Uterus (tissue), 4 donors: ENCODE results near the gene SPACA5B. TPM values are rescaled to one million over a fixed set of nuclear protein-coding genes. Genes with fewer than 3 reads are reported as not detected.
"Not testable (repeated sequence)": the region's sequence is repeated elsewhere in the genome, so short reads cannot be mapped to it uniquely, and the experiment has no call there.

Experiments used
- DNase-seq, 2 donors: peaks; one replicate each; pipeline ENCODE4 v3.0.0-alpha.2; 2019 to 2020
- H3K27ac ChIP-seq, 2 donors: fragments of 200-600 bp; sonication (generic); 1 replicate in 1 of 2; 2 replicates in 1 of 2; pipeline ENCODE4 v1.5.1; 2016 to 2018
- H3K27me3 ChIP-seq, 2 donors: fragments of 200-600 bp; sonication (generic); one replicate each; pipeline ENCODE4 v1.5.1; 2018 to 2019; ENCODE audit warnings: control low read depth in 1 of 2
- H3K36me3 ChIP-seq, 2 donors: fragments of 200-600 bp; sonication (generic); one replicate each; pipeline ENCODE4 v1.5.1; 2019; ENCODE audit warnings: control low read depth in 1 of 2
- H3K4me1 ChIP-seq, 2 donors: fragments of 200-600 bp; sonication (generic); one replicate each; pipeline ENCODE4 v1.5.1; 2018 to 2019; ENCODE audit warnings: control low read depth in 1 of 2
- H3K4me3 ChIP-seq, 2 donors: fragments of 200-600 bp; sonication (generic); 1 replicate in 1 of 2; 2 replicates in 1 of 2; pipeline ENCODE4 v1.5.1; 2018 to 2019; ENCODE audit warnings: mild to moderate bottlenecking in 1 of 2
- H3K9me3 ChIP-seq, 2 donors: fragments of 200-600 bp; sonication (generic); one replicate each; pipeline ENCODE4 v1.5.1; 2019; ENCODE audit warnings: control low read depth in 1 of 2
- POLR2A ChIP-seq, 2 donors: fragments of 450-650 bp; IDR thresholded peaks; one replicate each; pipeline ENCODE4 v1.6.1; 2016; ENCODE audit warnings: antibody characterized with exemption in 2 of 2, mild to moderate bottlenecking in 1 of 2, moderate library complexity in 1 of 2
- intact Hi-C: fragments of 100-400 bp; cut with DNase I; formaldehyde crosslinking; loops from one replicate; pipeline ENCODE4 v1.15.1; 2023; ENCODE audit warnings: low total_unique reads
- small RNA-seq: library from RNA; depleted of rRNA; stranded (forward); fragments of <200 nt; gene quantifications from one replicate; pipeline ENCODE3, GENCODE V24; 2016
- total RNA-seq, 4 donors: library from RNA; depleted of rRNA in 3 of 4; stranded (reverse); fragments of >200 nt in 3 of 4; gene quantifications; one replicate each; pipeline versions ENCODE4 v1.1.0 to v1.2.4, GENCODE V29; 2014 to 2023
- TF ChIP-seq, protein P1 (sequence below), 4 experiments: fragments of 200-600 bp in 2 of 4; fragments of 450-650 bp in 2 of 4; sonication (generic) in 2 of 4; IDR thresholded peaks; one replicate each; pipeline ENCODE4 v1.5.1; 2016 to 2019; ENCODE audit warnings: antibody characterized with exemption in 4 of 4, mild to moderate bottlenecking in 2 of 4, moderate library complexity in 1 of 4
- donor health status: DM: yes; HTN: yes; CAD: no.

The SPACA5B gene
- total RNA-seq, 4 donors from 2014 or later, result not detected

DNA sequence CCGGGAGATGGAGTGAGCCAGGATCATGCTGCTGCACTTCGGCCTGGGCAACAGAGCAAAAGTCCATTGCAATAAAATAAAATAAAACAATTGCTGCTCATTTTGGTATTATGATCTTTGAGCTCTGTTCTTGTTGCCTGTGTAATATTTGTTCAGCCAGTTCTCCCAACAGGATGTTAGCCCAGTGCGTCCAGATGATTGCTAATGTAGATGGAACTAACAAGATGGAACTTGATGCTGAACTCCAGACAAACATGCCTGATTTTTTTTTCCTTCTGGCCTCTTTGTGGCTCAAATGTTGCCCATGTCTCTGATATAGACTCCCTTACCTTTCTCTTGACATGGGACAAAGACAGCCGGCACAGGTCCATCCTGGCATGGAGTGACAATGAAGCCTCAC lies 50.4 kb downstream of the SPACA5B start:
- H3K27me3 ChIP-seq, result no peaks in the 10 kb centered on the region
- DNase-seq, result no peak
- no peak for TF ChIP-seq POLR2A (IDR thresholded peaks at IDR 0.05)
- TF ChIP-seq, protein P1, sequence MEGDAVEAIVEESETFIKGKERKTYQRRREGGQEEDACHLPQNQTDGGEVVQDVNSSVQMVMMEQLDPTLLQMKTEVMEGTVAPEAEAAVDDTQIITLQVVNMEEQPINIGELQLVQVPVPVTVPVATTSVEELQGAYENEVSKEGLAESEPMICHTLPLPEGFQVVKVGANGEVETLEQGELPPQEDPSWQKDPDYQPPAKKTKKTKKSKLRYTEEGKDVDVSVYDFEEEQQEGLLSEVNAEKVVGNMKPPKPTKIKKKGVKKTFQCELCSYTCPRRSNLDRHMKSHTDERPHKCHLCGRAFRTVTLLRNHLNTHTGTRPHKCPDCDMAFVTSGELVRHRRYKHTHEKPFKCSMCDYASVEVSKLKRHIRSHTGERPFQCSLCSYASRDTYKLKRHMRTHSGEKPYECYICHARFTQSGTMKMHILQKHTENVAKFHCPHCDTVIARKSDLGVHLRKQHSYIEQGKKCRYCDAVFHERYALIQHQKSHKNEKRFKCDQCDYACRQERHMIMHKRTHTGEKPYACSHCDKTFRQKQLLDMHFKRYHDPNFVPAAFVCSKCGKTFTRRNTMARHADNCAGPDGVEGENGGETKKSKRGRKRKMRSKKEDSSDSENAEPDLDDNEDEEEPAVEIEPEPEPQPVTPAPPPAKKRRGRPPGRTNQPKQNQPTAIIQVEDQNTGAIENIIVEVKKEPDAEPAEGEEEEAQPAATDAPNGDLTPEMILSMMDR (IDR thresholded peaks at IDR 0.05), result no peak
- intact Hi-C loops, result no loop called here
- H3K27ac ChIP-seq, result no peak overlapping the region
- no peaks in the 10 kb centered on the region for H3K36me3 ChIP-seq
- no peaks in the 10 kb centered on the region for H3K9me3 ChIP-seq
- no peak overlapping the region for H3K4me3 ChIP-seq
- H3K4me1 ChIP-seq, result no peaks in the 10 kb centered on the region

DNA sequence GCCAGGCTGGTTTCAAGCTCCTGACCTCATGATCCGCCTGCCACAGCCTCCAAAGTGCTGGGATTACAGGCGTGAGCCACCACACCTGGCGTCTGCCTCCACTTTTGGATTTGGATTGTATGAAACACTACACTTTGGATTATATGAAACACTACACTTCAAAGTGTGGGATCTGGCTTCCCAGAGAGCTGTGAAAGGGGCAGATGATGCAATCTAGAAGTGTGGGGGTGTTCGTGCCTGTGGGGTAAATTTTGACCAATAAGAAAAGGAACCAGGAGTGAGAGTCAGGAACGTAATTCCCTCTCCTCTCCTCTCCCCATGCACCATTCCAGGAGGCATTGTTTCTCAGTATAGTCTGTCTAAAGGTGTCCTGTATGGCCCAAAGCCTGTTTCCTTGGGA lies 51.5 kb downstream of the SPACA5B start:
- H3K4me3 ChIP-seq, H3K36me3 ChIP-seq, H3K27ac ChIP-seq, intact Hi-C loops, H3K27me3 ChIP-seq, DNase-seq, H3K4me1 ChIP-seq, H3K9me3 ChIP-seq: not testable (repeated sequence)

Small RNAs within 50 kb of the gene (small RNA-seq; reads per million reads assigned to genes)
- not detected for gene AC245047.7
- not detected for gene RNU6-707P

Other genes starting within 250 kb of the SPACA5B start
- gene ZNF182, start 126.6 kb upstream of the SPACA5B start, total RNA-seq, result 1 to 10 TPM; 3.2 to 8.4 (median 5.0) TPM
- gene SPACA5, start 123.6 kb upstream of the SPACA5B start, total RNA-seq, result not detected
- 1 to 10 TPM; 1.5 to 5.9 (median 4.3) TPM for gene ZNF630, start 59.0 kb upstream of the SPACA5B start, total RNA-seq
- gene SSX5, start 66.2 kb downstream of the SPACA5B start, total RNA-seq, result not detected
- gene SSX1, start 124.8 kb downstream of the SPACA5B start, total RNA-seq, result not detected
- not detected for gene SSX3, start 226.1 kb downstream of the SPACA5B start, total RNA-seq